Gastroesophageal sphincter (tissue), 3 donors: ENCODE data around the gene PDIA5.

Experiments used
- CTCF ChIP-seq, 4 experiments: fragments of 200-600 bp in 2 of 4; fragments of 450-650 bp in 2 of 4; sonication (generic) in 1 of 4; IDR thresholded peaks; one replicate each; pipeline ENCODE4 v1.5.1; 2017 to 2019; ENCODE audit warnings: antibody characterized with exemption in 4 of 4, mild to moderate bottlenecking in 2 of 4, moderate library complexity in 2 of 4
- EP300 ChIP-seq: sonication (generic); formaldehyde crosslinking; IDR thresholded peaks from one replicate; pipeline ENCODE4 v1.6.1; 2017; ENCODE audit warnings: antibody characterized with exemption, mild to moderate bottlenecking
- POLR2A ChIP-seq, 2 donors: fragments of 450-650 bp; IDR thresholded peaks; one replicate each; pipeline ENCODE4 v1.6.1; 2017; ENCODE audit warnings: antibody characterized with exemption in 2 of 2, mild to moderate bottlenecking in 2 of 2, moderate library complexity in 1 of 2
- POLR2AphosphoS5 ChIP-seq: sonication (generic); formaldehyde crosslinking; IDR thresholded peaks from one replicate; pipeline ENCODE4 v1.6.1; 2017; ENCODE audit warnings: antibody characterized with exemption

DNA sequence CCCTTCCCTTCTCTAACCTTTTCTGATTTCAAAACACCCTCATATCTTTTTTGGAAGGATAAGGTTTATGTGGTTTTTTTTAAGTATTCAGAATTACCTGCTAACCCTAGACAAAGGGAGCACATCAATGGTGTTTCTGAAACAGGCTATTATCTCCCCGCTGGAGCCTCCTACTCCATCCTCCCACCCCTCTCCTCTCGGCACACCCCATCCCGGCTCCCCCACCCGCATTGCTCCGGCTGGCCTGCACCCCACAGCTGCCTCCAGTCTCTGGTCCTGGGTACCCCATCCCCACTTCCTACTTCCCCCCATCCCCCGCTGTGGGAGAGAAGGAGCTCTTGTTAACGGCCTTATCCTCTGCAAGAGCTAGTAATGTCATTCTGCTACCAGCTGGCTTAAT lies 59.2 kb downstream of the PDIA5 start:
- TF ChIP-seq CTCF (IDR thresholded peaks at IDR 0.05), result no peak
- TF ChIP-seq POLR2A (IDR thresholded peaks at IDR 0.05), result no peak
- no peak for TF ChIP-seq POLR2AphosphoS5
- TF ChIP-seq EP300, result no peak
